ENCODE measurements around the gene KIF1A. TPM values are rescaled to one million over a fixed set of nuclear protein-coding genes. Genes with fewer than 3 reads are reported as not detected.

KIF1A gene
- total and polyA plus RNA-seq, 2 of the 8 experiments (the other 6 are each of a cell fraction or from before 2014, with no cell fraction given) = 61.3 to 281 TPM

DNA sequence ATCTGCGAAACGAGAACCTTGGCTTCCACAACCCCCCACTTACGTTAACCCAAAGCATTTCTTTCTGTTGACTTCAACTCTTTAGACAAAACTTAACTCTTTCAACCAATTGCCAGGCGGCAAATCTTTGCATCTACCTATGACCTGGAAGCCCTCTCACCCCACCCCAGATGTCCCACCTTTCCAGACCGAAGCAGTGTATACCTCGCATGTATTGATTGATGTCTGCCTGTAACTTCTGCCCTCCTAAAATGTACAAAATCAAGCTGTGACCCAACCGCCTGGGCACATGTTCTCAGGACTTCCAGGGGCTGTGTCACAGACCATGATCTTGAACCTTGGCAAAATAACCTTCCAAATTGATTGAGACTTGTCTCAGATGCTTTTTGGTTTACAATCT, 149.6 kb downstream of the KIF1A start:
- Histone ChIP-seq H3K23me2 (ENCODE audit: low read depth, low read length) (peaks cover 2% of the 10 kb centered on the region; the same call in 1 of the 2 replicates), H3K18ac (ENCODE audit: extremely low read depth, low read length) (no peak overlapping the region), H3K36me3 (ENCODE audit: control insufficient read depth in 2 of 4, insufficient read depth in 4 of 4, low read length in 3 of 4) (no peaks in the 10 kb centered on the region), H3K4me2 (ENCODE audit: insufficient read depth in 1 of 2, low read depth in 2 of 2, low read length in 2 of 2) (no peak overlapping the region), H4K91ac (replicated peaks; ENCODE audit: insufficient read length, low read length) (no peak overlapping the region), H3K27me3 (replicated peaks in 1 of 4; ENCODE audit: control insufficient read depth in 3 of 4, extremely low read depth in 1 of 4, insufficient read depth in 3 of 4, low read length in 3 of 4) (peaks cover 0 to 6% (median under 1%) of the 10 kb centered on the region in 4 experiments; a peak in 1 of 7 replicates), H4K20me1 (replicated peaks in 1 of 2; ENCODE audit: control insufficient read depth in 1 of 2, insufficient read depth in 2 of 2, low read length in 2 of 2) (no peaks in the 10 kb centered on the region), H3K4ac (replicated peaks; ENCODE audit: insufficient read length, low read depth, low read length) (no peak overlapping the region), H3K14ac (ENCODE audit: insufficient read length) (no peak overlapping the region), H3K4me1 (replicated peaks in 1 of 4; ENCODE audit: control insufficient read depth in 3 of 4, insufficient read depth in 4 of 4, low read length in 3 of 4) (no peaks in the 10 kb centered on the region), H3K27ac (ENCODE audit: low read depth, low read length) (no peak overlapping the region), H3K9me3 (ENCODE audit: insufficient read depth in 2 of 2, low read depth in 1 of 2, low read length in 1 of 2) (no peaks in the 10 kb centered on the region), H3K4me3 (ENCODE audit: extremely low read depth in 1 of 4, insufficient read depth in 2 of 4, low read depth in 3 of 4, low read length in 4 of 4) (no peak overlapping the region), H4K8ac (ENCODE audit: extremely low read depth, insufficient read depth, low read length) (no peak overlapping the region), H2BK12ac (ENCODE audit: low read depth, low read length) (no peak overlapping the region), H2BK20ac (ENCODE audit: low read length) (no peak overlapping the region), H2BK15ac (ENCODE audit: low read length) (no peak overlapping the region), H3K79me1 (ENCODE audit: low read depth, low read length) (no peaks in the 10 kb centered on the region), H2AFZ (ENCODE audit: low read length) (no peak overlapping the region), H3K79me2 (ENCODE audit: control insufficient read depth in 1 of 2, insufficient read depth in 2 of 2, low read length in 2 of 2) (no peaks in the 10 kb centered on the region), H3K56ac (replicated peaks; ENCODE audit: insufficient read length, low read depth, low read length) (no peak overlapping the region), H2BK5ac (ENCODE audit: low read depth, low read length) (no peak overlapping the region), H2AK5ac (ENCODE audit: low read depth, low read length) (no peak overlapping the region), H4K5ac (ENCODE audit: insufficient read length, low read depth, low read length) (no peak overlapping the region), H3K23ac (ENCODE audit: insufficient read length) (no peak overlapping the region), H2BK120ac (replicated peaks; ENCODE audit: low read depth, low read length) (no peak overlapping the region), H3K9ac (replicated peaks in 1 of 4; ENCODE audit: extremely low read depth in 1 of 4, low read depth in 3 of 4, low read length in 3 of 4) (no peak overlapping the region)
- no peak for TF ChIP-seq RBBP5 (IDR thresholded peaks at IDR 0.05; ENCODE audit: borderline replicate concordance, low read depth, low read length)
- TF ChIP-seq CEBPB (IDR thresholded peaks at IDR 0.05; ENCODE audit: low read depth, low read length) = no peak
- TF ChIP-seq HDAC2 (IDR thresholded peaks at IDR 0.05; ENCODE audit: borderline replicate concordance in 1 of 2, low read depth in 2 of 2, low read length in 2 of 2) = no peak
- TF ChIP-seq ASH2L (IDR thresholded peaks at IDR 0.05; ENCODE audit: low read length) = no peak
- TF ChIP-seq BCL11A (IDR thresholded peaks at IDR 0.05; ENCODE audit: low read depth in 2 of 2, low read length in 2 of 2) = no peak
- no peak for TF ChIP-seq NANOG (IDR thresholded peaks at IDR 0.05; ENCODE audit: insufficient read depth, low read depth, low read length, poor library complexity, severe bottlenecking)
- no peak for TF ChIP-seq PHF8 (conservative IDR thresholded peaks at IDR 0.05; ENCODE audit: low read depth, low read length)
- TF ChIP-seq POLR2AphosphoS5 (IDR thresholded peaks at IDR 0.05; ENCODE audit: low read depth, low read length) = no peak
- no peak for TF ChIP-seq SIX5 (IDR thresholded peaks at IDR 0.05; ENCODE audit: low read depth, low read length)
- FAIRE-seq (no peak), DNase-seq (ENCODE audit: low read depth in 1 of 2, low spot score in 2 of 2) (no peak)
- ChIA-PET CTCF (ENCODE audit: partially characterized antibody) (interaction anchor here (0.7 to 1.3 kb wide), 2 partner anchors 30 to 66 kb away, joined by 4 read pairs; no protein-coding TSS in a partner anchor), POLR2A (ENCODE audit: partially characterized antibody) (no interaction called here)
- WGBS, 2 experiments (ENCODE audit: extremely low coverage in 1 of 2, insufficient coverage in 1 of 2, insufficient read length in 1 of 2, insufficient replicate concordance in 2 of 2, low coverage in 1 of 2, low lambda C conversion rate in 2 of 2, missing lambda C conversion rate in 1 of 2) = 90% methylated on average over 7 of the region's 7 CpGs; no CpG with 5 or more reads in 1 of the 2 experiments
